Activated CD4-positive, alpha-beta T cell treated with anti-CD3 and anti-CD28 coated beads for 1 hour (primary cell): ENCODE data around the gene MAST4.
"Not testable (repeated sequence)": the region's sequence is repeated elsewhere in the genome, so short reads cannot be mapped to it uniquely, and the experiment has no call there.

Source experiments
- DNase-seq: peaks from one replicate; pipeline ENCODE4 v3.0.0-alpha.2; 2020

The MAST4 gene

GRCh38 chr5:66747607-66748006, 151.4 kb downstream of the MAST4 start:
- no peak for DNase-seq

- not testable (repeated sequence) for DNase-seq
Measured at GRCh38 chr5:66752668-66753067, 156.5 kb downstream of the MAST4 start.

- no peak for DNase-seq
Measured at GRCh38 chr5:66757219-66757833, 161.1 kb downstream of the MAST4 start.

GRCh38 chr5:66757834-66758371, 161.7 kb downstream of the MAST4 start:
- no peak for DNase-seq

- no peak for DNase-seq
Measured at GRCh38 chr5:66769030-66769733, 173.0 kb downstream of the MAST4 start.

- no peak for DNase-seq
Measured at GRCh38 chr5:66769839-66770617, 173.8 kb downstream of the MAST4 start.

GRCh38 chr5:66777868-66778267, 181.7 kb downstream of the MAST4 start:
- DNase-seq: no peak

GRCh38 chr5:66779528-66779927, 183.3 kb downstream of the MAST4 start:
- DNase-seq: no peak

- no peak for DNase-seq
Measured at GRCh38 chr5:66788556-66788955, 192.4 kb downstream of the MAST4 start.

- DNase-seq: no peak
Measured at GRCh38 chr5:66789434-66789833, 193.2 kb downstream of the MAST4 start.

GRCh38 chr5:66793049-66793448, 196.9 kb downstream of the MAST4 start:
- DNase-seq: no peak

GRCh38 chr5:66795682-66796081, 199.5 kb downstream of the MAST4 start:
- DNase-seq: no peak

- no peak for DNase-seq
Measured at GRCh38 chr5:66796305-66797292, 200.4 kb downstream of the MAST4 start.

GRCh38 chr5:66802941-66803340, 206.7 kb downstream of the MAST4 start:
- DNase-seq: no peak

- DNase-seq: no peak
Measured at GRCh38 chr5:66805514-66806430, 209.6 kb downstream of the MAST4 start.

- DNase-seq: no peak
Measured at GRCh38 chr5:66807743-66808142, 211.6 kb downstream of the MAST4 start.

- no peak for DNase-seq
Measured at GRCh38 chr5:66808663-66809062, 212.5 kb downstream of the MAST4 start.

- no peak for DNase-seq
Measured at GRCh38 chr5:66810151-66810550, 214.0 kb downstream of the MAST4 start.

GRCh38 chr5:66810848-66811261, 214.7 kb downstream of the MAST4 start:
- DNase-seq: no peak

GRCh38 chr5:66812291-66812690, 216.1 kb downstream of the MAST4 start:
- no peak for DNase-seq

GRCh38 chr5:66813306-66813705, 217.1 kb downstream of the MAST4 start:
- DNase-seq: no peak
